GM18870 (cell line): ENCODE measurements around the gene EPN1.

ENCODE experiments used
- ATAC-seq: cut with Tn5 transposase; IDR thresholded peaks from one replicate; pipeline ENCODE4 v1.9.1; 2021; ENCODE audit warnings: moderate library complexity; ENCODE audit not compliant: unreplicated experiment

The EPN1 gene

GRCh38 chr19:55674841-55675660 is at the start of gene EPN1:
Gene EPN1 (plus strand): TSS chr19:55675226. CDS start chr19:55678628, 3,402 bp downstream.
- peak; percentile 47 for ATAC-seq

GRCh38 chr19:55626350-55626749 is 48.7 kb upstream of the EPN1 start:
- ATAC-seq, result no peak

DNA sequence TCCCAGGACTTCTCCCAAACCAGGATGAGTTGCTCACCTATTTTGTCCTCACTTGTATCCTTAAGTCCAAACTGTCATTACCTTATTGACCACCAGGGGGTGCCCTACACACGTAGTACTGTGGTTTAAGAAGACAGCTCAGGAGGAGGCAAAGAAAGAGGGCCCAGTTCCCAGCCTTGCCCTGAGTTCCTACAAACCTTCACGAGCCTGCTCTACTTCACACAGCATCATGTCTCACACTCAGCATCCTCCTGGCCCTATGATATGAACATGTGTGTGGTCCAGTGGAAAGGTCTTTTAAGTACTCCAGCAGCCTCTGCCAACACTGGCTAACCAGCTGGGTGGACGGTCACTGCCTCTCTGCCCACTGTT is 42.6 kb upstream of the EPN1 start:
- ATAC-seq, result no peak

DNA sequence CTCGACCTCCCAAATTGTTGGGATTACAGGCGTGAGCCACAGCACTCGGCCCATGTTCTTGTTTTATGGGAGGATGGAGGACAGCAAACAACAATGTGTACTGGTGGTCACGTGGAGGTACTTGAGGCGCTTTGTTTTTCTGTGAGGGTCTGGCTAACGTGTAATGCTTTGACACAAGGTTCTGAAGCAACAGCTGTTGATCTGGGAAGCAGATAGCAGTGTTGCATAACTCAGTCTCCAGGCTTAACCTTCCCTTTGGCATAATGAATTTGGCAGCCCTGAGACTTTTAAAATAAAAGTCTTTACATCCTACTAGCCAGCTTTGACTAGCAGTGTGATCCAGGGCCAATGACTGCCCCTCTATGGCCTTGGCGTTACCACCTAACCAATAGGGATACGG is 41.2 kb upstream of the EPN1 start:
- no peak for ATAC-seq

DNA sequence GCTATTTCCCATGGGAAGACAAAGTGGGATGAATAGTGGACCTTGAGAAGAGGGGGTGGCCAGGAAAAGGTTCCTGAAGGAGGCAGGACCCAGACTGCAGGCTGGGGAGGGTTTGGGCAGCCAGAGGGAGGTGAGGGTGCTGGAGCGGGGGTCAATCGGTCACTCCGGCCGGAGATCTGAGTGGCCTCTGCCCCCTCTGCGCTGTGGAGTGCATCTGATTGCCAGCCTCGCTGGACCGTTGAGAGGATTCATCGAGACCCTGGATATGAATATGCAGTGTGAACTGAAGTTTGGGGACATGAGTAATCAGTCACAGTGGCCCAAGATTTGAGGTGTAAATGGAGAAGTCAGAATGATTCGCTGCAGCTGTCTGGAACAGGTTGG is 39.7 kb upstream of the EPN1 start:
- no peak for ATAC-seq

GRCh38 chr19:55635856-55636440 is 39.1 kb upstream of the EPN1 start:
- ATAC-seq, result no peak

DNA sequence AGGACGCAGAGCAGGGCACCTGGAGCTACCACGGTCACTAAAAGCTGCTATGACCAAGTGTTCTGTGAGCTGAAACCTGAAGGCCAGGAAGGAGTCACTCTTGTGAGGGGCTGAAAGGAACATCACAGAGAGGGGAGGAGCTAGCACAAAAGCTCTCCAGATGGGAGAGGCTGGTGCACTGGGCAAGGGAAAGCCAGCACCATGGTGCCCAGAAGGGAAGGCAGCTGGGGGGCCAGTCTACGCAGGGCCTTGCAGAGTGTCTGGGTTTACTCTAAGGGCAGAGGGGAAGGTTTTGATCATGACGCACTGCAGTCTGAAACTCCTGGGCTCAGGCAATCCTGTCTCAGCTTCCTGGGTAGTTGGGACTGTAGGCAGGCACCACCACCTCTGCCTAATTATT is 38.3 kb upstream of the EPN1 start:
- no peak for ATAC-seq

GRCh38 chr19:55637534-55637933 is 37.5 kb upstream of the EPN1 start:
- no peak for ATAC-seq

- ATAC-seq, result no peak
These were observed 36.1 kb upstream of the EPN1 start for GRCh38 chr19:55638864-55639359.

DNA sequence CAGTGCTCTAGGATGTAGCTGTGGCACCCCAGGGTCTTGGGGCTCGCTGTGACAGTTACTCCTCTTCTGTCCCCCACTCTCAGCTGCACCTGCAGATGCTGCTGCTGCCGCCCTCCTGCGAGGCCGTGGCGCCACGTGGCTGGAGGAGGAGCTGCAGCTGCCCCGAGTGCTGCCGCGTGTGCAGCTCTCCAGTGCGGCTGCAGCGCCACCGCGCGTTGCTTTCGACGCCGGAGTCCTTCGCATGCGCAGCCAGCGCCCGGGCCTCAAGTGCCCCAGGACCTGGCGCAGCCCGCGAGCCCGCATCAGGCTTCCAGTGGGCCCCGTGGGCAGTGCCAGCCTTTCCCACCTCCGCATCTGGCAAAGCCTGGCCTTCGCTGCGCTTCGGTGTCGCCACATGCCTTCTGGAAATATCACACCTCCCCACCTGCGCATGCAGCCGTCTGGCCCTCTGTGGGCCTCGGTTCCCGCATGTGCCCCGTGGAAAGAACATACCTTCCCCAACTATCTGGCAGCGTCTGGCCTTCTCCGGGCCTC is 34.9 kb upstream of the EPN1 start:
- no peak for ATAC-seq

DNA sequence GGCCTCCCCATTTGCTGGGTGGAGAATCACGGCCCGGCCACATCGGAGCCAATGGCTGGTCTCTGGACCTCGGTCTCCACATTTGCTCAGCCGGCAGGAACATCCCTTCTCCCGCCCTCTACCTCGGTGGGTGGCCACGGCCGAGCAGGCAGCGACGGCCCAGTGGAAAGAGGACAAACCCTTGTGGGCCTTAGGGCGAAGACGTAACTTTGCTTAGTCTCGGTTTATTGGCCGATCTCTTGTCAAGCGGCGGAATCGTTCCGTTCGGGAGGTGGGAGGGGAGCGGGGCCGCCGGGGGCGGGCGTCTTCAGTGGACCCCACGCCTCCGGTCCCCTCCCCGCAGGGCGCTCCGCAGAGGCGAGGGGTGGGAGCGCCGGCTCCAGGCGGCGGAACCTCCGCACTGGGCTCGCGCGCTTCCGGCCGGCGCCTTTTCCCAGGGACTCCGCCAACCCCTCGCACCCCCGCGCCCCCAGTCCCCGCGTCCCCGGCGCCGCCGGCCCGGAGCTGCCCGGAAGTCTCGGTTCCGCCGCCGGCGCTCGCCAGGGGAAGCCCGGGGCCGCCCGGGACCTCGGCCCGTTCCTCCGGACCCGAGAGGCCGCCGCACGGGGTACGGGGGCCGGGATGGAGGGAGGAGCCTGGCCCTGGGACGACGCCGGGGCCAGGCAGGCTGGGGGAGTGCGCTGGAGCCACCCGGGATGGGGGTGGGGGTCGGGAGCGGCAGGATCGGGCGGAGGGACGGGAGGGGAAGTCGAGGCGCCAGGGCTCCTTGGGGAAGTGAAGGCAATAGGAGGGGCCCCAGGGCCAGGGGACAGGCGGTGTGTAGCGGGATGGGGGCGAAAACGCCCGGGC is 34.2 kb upstream of the EPN1 start, which contains the start of gene ZNF580:
Gene ZNF580, plus strand, starts transcription at position 426 of the 849 bp plus-strand sequence. CDS start 1,507 bp downstream, outside the sequence.
- no peak for ATAC-seq

DNA sequence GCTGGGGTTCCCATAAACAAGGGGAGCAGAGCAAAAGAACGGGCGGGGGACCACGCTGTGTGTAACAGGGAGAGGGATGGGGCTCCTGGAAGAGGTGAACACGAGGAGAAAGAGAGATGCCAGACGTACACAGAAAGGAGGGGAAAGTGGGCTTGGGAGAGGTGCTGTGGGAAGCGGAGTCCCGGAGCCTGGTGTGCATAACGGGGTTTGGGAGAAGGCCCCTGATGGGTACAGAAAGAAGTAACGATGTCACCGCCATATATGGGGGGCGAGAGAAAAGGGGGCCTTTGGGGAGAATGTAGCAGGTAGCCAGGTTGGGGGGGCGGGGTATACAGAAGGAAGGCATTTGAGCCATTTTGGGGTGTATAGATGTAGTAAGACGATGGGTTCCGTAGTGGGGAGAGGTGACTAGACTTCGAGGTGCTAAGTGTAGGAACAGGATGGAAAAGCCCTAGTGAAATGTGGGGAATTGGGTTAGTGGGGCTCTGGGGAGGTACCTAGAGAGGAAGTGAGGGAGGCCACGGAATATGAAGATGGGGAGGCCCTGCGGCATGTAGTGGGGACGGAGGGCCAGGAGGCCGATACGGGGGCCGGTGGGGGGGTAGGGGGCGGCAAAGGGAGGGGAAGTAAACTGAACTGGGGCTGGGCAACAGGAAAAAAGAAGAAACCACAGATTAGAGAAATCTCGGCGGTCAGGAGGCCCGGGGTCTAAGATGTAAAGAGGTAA is 33.4 kb upstream of the EPN1 start:
- ATAC-seq, result no peak

DNA sequence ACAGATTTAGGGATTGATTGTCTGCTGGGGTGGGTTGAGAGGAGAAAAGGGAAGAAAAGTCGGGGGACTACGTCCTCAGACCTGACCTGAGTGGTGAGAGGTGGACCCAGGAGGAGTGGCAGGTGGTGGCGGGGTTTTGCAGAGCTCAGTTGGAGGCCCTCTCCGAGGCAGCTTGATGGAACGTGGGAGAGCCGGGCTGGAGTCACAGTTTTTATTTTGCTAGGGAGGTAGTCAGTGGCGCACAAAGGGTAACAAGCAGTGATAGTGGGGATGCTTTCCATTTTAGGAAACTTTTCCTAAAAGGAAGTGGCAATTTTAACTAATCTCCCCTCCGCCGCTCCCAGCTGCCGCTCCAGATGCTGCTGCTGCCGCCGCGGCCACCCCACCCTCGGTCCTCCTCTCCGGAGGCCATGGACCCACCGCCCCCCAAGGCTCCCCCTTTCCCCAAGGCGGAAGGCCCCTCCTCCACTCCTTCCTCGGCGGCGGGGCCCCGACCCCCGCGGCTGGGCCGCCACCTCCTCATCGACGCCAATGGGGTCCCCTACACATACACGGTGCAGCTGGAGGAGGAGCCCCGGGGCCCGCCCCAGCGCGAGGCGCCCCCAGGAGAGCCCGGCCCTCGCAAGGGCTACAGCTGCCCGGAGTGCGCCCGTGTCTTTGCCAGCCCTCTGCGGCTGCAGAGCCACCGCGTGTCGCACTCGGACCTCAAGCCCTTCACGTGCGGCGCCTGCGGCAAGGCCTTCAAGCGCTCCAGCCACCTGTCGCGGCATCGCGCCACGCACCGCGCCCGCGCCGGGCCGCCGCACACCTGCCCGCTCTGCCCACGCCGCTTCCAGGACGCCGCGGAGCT is 32.6 kb upstream of the EPN1 start:
- ATAC-seq, result no peak

DNA sequence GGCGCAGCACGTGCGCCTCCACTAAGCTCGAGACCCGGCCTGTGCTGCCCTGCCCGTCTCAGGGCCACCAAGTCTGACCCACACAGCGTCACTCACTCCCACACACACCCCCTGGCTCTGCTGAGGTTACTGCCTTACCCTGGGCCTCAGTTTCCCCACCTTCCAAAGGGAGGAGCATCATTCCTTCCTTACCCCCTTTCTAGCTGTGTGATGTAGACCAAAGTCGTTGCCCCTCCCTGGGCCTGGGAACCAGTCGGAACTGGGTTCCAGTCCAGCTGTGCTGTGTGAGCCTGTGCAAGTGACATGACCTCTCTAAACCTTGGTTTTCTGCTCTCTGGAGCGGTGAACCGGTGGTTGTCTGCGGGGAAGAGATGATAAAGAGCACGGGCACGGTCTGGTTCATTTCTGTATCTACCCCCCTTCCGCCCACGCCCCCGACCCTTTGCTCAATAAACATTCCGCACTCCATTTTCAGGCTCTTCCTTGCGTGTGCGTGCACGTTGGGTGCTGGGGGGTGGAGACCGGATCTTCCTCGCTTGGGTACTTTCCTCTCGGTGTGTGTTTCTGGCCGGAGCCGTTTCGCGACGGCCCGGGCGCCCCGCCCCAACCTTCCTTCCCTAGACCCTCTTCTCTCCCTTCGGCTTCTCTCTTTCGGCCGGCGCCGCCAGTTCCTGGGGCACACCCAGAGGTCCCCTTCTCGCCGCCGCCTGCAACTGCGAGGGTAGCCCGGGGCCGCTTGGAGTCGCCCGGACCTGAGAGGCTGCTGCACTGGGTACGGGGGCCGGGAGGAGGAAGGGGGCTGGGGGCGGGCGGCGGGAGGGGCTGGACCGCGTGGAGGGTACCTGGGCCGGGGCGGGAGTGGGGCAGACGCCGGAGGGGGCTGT is 31.8 kb upstream of the EPN1 start, which contains the start of gene ZNF581:
Gene ZNF581, plus strand, starts transcription at position 647 of the 884 bp plus-strand sequence. CDS start 923 bp downstream, outside the sequence.
- no peak for ATAC-seq

DNA sequence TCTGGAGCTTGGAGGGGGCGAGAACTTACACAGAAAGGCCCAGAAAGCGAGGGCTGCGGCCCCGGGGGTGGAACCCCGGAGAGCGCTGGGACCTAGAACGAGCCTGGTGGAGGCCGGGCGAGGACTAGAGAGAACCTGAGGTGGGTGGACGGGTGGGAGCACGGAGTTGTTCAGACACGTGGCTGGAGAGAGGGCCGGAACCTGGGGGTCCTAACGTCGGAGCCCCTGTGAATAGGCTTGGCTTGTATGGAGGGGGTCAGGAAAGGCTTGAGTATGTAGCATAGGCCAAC is 31.2 kb upstream of the EPN1 start:
- ATAC-seq, result no peak

- ATAC-seq, result no peak
These were observed 30.7 kb upstream of the EPN1 start for GRCh38 chr19:55644191-55644833.

- ATAC-seq, result no peak
These were observed 30.0 kb upstream of the EPN1 start for GRCh38 chr19:55644842-55645511.

- ATAC-seq, result no peak
These were observed 29.5 kb upstream of the EPN1 start for GRCh38 chr19:55645512-55645881.
